ENCODE measurements around the gene SLC4A11. TPM values are rescaled to one million over a fixed set of nuclear protein-coding genes. Genes with fewer than 3 reads are reported as not detected.

The SLC4A11 gene
- polyA plus RNA-seq, 2 of the 4 experiments (the other 2 are of a cell fraction): 2.0 to 10.7 TPM

GRCh38 chr20:3270051-3270450 is 31.1 kb upstream of the SLC4A11 start:
- POLR2A ChIA-PET: no interaction called here
- FAIRE-seq: no peak
- H3K4me3 ChIP-seq: no peak overlapping the region
- H3K9me3 ChIP-seq: no peaks in the 10 kb centered on the region
- no peak for ATAC-seq
- WGBS (ENCODE audit: missing lambda C conversion rate): 87% methylated on average over 4 of the region's 4 CpGs
- H3K4me1 ChIP-seq: no peaks in the 10 kb centered on the region
- CTCF ChIA-PET: interaction anchor here (0.7 to 1.2 kb wide), 3 partner anchors 11 to 52 kb away, joined by 3 to 8 read pairs (median 3); no protein-coding TSS in a partner anchor
- TF ChIP-seq, protein P1, sequence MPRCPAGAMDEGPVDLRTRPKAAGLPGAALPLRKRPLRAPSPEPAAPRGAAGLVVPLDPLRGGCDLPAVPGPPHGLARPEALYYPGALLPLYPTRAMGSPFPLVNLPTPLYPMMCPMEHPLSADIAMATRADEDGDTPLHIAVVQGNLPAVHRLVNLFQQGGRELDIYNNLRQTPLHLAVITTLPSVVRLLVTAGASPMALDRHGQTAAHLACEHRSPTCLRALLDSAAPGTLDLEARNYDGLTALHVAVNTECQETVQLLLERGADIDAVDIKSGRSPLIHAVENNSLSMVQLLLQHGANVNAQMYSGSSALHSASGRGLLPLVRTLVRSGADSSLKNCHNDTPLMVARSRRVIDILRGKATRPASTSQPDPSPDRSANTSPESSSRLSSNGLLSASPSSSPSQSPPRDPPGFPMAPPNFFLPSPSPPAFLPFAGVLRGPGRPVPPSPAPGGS (IDR thresholded peaks at IDR 0.05): no peak
- TF ChIP-seq, protein P2, sequence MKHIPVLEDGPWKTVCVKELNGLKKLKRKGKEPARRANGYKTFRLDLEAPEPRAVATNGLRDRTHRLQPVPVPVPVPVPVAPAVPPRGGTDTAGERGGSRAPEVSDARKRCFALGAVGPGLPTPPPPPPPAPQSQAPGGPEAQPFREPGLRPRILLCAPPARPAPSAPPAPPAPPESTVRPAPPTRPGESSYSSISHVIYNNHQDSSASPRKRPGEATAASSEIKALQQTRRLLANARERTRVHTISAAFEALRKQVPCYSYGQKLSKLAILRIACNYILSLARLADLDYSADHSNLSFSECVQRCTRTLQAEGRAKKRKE (CRISPR knock-in tag; IDR thresholded peaks at IDR 0.05; ENCODE audit: low read depth): no peak
- TF ChIP-seq SMC3 (IDR thresholded peaks at IDR 0.05) (no peak), GATA3 (IDR thresholded peaks at IDR 0.05; ENCODE audit: borderline replicate concordance) (no peak), PHF8 (IDR thresholded peaks at IDR 0.05; ENCODE audit: borderline replicate concordance, low read depth) (no peak), REST (IDR thresholded peaks at IDR 0.05) (no peak), EHF (CRISPR knock-in tag; IDR thresholded peaks at IDR 0.05) (no peak), HOXB13 (CRISPR knock-in tag; IDR thresholded peaks at IDR 0.05; ENCODE audit: low read depth) (no peak), ZFP36 (IDR thresholded peaks at IDR 0.05; ENCODE audit: borderline replicate concordance, partially characterized antibody) (no peak), MYC (IDR thresholded peaks at IDR 0.05; ENCODE audit: borderline replicate concordance, low read length) (no peak), BHLHE40 (IDR thresholded peaks at IDR 0.05; ENCODE audit: low read depth, low read length) (no peak)
- DNase-seq (ENCODE audit: low read depth in 1 of 2, low spot score in 1 of 2): no peak
- H3K27ac ChIP-seq: no peak overlapping the region
- H3K4me2 ChIP-seq: no peak overlapping the region

- H3K27ac ChIP-seq: no peak overlapping the region
- ATAC-seq (no peak), DNase-seq (ENCODE audit: low read depth in 1 of 2, low spot score in 1 of 2) (no peak), FAIRE-seq (no peak)
- CTCF ChIA-PET: interaction anchor here (1.0 to 3.0 kb wide), 5 partner anchors 10 to 147 kb away, joined by 3 to 13 read pairs (median 6); no protein-coding TSS in a partner anchor
- no peak overlapping the region for H3K4me3 ChIP-seq
- H3K4me1 ChIP-seq: no peaks in the 10 kb centered on the region
- TF ChIP-seq RNF2 (IDR thresholded peaks at IDR 0.05; ENCODE audit: borderline replicate concordance, low read depth) (no peak), EHMT2 (IDR thresholded peaks at IDR 0.05; ENCODE audit: low read depth) (no peak), GATA3 (IDR thresholded peaks at IDR 0.05; ENCODE audit: borderline replicate concordance) (no peak), MYC (IDR thresholded peaks at IDR 0.05; ENCODE audit: borderline replicate concordance, low read length) (no peak), TFCP2L1 (CRISPR knock-in tag; IDR thresholded peaks at IDR 0.05) (no peak), HOXB5 (CRISPR knock-in tag; IDR thresholded peaks at IDR 0.05) (no peak), REST (IDR thresholded peaks at IDR 0.05) (no peak), POLR2A (IDR thresholded peaks at IDR 0.05; ENCODE audit: low read length) (no peak), JUN (IDR thresholded peaks at IDR 0.05) (no peak), EP300 (IDR thresholded peaks at IDR 0.05) (no peak), RARB (CRISPR knock-in tag; IDR thresholded peaks at IDR 0.05) (no peak), HOXA7 (CRISPR knock-in tag; IDR thresholded peaks at IDR 0.05) (no peak)
- TF ChIP-seq, protein P3, sequence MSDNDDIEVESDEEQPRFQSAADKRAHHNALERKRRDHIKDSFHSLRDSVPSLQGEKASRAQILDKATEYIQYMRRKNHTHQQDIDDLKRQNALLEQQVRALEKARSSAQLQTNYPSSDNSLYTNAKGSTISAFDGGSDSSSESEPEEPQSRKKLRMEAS (IDR thresholded peaks at IDR 0.05): no peak
- TF ChIP-seq, protein P2 (CRISPR knock-in tag; IDR thresholded peaks at IDR 0.05; ENCODE audit: low read depth): no peak
- H3K9me3 ChIP-seq: no peaks in the 10 kb centered on the region
- POLR2A ChIA-PET: no interaction called here
- H3K4me2 ChIP-seq: no peak overlapping the region
Observed at GRCh38 chr20:3262566-3262965, 23.6 kb upstream of the SLC4A11 start.
